GM19467 (cell line): Measurements from ENCODE around the gene SORCS2.

ENCODE experiments used
- ATAC-seq: cut with Tn5 transposase; IDR thresholded peaks from one replicate; pipeline ENCODE4 v1.9.1; 2021; ENCODE audit warnings: mild to moderate bottlenecking, moderate library complexity; ENCODE audit not compliant: unreplicated experiment

Gene SORCS2

DNA sequence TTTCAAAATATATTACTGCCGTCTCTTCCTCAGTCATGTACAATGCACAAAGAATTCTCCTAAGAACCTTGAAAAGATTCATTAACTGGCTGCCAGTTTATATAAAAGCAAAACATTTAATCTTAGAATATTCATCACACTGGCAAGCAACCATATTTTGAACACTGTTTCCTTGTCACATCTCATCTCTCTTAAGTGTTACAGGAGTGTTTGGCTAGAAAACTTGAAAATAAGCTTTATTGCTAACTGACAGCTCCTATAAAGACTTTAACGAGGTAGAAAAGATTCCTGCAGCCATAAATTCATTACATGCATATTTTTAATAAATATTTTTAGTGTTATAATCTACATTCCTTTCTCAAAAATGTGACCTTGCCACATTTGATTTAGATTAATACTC lies 597.7 kb downstream of the SORCS2 start:
- no peak for ATAC-seq

DNA sequence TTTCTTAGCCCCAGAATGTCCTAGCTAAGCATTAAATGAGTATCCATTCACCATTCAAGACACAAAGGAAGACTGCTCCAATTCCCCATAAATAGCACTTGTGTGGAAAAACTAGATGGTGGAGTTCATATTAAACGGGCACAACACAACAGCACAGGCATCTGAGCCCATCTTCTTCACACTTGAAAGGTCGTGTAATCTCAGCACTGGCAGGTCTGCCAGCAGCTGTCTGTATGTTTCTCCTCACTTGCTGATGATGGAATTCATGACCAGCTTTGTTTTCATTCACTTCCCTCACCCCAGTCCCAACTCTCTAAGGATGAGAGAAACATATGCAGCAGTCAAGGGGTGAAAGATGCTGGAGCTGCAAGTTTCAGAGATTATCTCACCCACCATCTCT lies 598.7 kb downstream of the SORCS2 start:
- ATAC-seq: no peak
